GM18951 (cell line): ENCODE results near the gene CLDN9.
"Not testable (repeated sequence)": the region's sequence is repeated elsewhere in the genome, so short reads cannot be mapped to it uniquely, and the experiment has no call there.

Experiments
- POLR2A ChIP-seq: IDR thresholded peaks from 4 replicates; pipeline ENCODE4 v1.6.1; 2011; ENCODE audit warnings: mild to moderate bottlenecking; ENCODE audit not compliant: insufficient read length, insufficient read depth; ENCODE audit errors: extremely low read depth
- in situ Hi-C: fragments of 300-500 bp; cut with MboI; formaldehyde crosslinking; loops from one replicate; pipeline ENCODE4 v1.12.0; 2022; ENCODE audit warnings: low sequenced_read_pairs, mixed read lengths, inconsistent platforms; ENCODE audit not compliant: unreplicated experiment

CLDN9 gene

GRCh38 chr16:3047387-3047720, 34.6 kb downstream of the CLDN9 start:
- no peak for TF ChIP-seq POLR2A

DNA sequence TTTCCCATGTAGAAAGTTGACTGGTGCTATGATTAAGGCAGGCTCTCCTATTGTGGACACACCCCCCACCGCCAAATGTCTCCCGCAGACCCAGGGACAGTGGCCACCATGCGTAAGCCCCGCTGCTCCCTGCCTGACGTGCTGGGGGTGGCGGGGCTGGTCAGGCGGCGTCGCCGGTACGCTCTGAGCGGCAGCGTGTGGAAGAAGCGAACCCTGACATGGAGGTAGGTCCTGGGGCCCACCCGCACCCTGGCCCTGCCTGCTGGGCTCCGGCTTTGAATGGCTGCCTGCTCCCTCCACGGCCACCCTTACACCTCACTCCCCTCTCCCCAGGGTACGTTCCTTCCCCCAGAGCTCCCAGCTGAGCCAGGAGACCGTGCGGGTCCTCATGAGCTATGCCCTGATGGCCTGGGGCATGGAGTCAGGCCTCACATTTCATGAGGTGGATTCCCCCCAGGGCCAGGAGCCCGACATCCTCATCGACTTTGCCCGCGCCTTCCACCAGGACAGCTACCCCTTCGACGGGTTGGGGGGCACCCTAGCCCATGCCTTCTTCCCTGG, 37.3 kb downstream of the CLDN9 start:
- TF ChIP-seq POLR2A: no peak
- in situ Hi-C loops: no loop called here

More at GRCh38 chr16:3047387-3047720, 34.6 kb downstream of the CLDN9 start:
- in situ Hi-C loops: no loop called here

- in situ Hi-C loops: no loop called here
- no peak for TF ChIP-seq POLR2A
These were observed 37.8 kb downstream of the CLDN9 start for GRCh38 chr16:3050487-3050886.

DNA sequence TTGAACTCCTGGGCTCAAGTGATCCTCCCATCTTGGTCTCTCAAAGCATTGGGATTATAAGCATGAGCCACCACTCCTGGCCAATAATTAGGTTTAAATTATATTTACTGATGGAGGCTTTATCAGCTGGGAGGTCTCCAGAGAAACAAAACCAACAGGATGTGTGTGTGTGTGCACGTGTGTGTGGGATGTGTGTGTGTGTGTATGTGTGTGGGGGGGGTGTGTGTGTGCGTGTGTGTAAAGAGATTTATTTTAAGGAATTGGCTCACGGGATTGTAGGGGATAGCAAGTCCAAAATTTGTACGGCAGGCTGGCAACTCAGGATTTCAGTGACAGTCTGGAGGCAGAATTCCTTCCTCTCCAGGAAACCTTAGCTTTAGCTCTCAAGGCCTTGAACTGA, 38.3 kb downstream of the CLDN9 start:
- in situ Hi-C loops: no loop called here
- TF ChIP-seq POLR2A: no peak

DNA sequence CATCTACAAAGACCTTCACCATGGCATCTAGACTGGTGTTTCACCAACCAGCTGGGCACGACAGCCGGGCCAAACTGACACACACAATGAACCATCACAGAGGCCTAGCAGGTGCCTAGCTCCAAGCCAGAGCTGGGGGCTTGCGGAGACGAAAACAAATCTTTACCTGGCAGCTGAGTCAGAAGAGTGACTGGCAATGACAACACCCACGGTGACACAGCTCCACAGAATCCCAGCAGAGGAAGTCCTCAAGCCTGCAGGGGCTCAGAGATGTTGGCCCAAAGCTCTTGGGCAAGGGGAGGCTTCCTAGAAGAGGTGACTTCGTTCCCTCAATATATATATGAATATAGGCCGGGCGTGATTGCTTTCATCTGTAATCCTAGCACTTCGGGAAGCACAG, 38.8 kb downstream of the CLDN9 start:
- in situ Hi-C loops: no loop called here
- no peak for TF ChIP-seq POLR2A

GRCh38 chr16:3052571-3053329, 40.0 kb downstream of the CLDN9 start:
- in situ Hi-C loops: not testable (repeated sequence)

- in situ Hi-C loops: not testable (repeated sequence)
These were observed 40.6 kb downstream of the CLDN9 start for GRCh38 chr16:3053330-3053710.

- no peak for TF ChIP-seq POLR2A
- in situ Hi-C loops: no loop called here
These were observed 42.4 kb downstream of the CLDN9 start for GRCh38 chr16:3054965-3055733.

GRCh38 chr16:3055734-3056115, 43.0 kb downstream of the CLDN9 start:
- in situ Hi-C loops: not testable (repeated sequence)

GRCh38 chr16:3056336-3057180, 43.8 kb downstream of the CLDN9 start:
- no peak for TF ChIP-seq POLR2A
- in situ Hi-C loops: no loop called here

- no peak for TF ChIP-seq POLR2A
- in situ Hi-C loops: no loop called here
These were observed 44.7 kb downstream of the CLDN9 start for GRCh38 chr16:3057181-3058138.

GRCh38 chr16:3058139-3059030, 45.7 kb downstream of the CLDN9 start:
- no peak for TF ChIP-seq POLR2A
- in situ Hi-C loops: no loop called here
